ENCODE measurements around the gene FXYD4. TPM values are rescaled to one million over a fixed set of nuclear protein-coding genes. Genes with fewer than 3 reads are reported as not detected.
A peak's percentile ranks its signal among the peaks of the same experiment; 100 is the strongest.

FXYD4 gene
- total RNA-seq, 1 donor from 2014 or later, result not detected

- H3K4me3 Mint-ChIP-seq, result no peak overlapping the region
- H3K27me3 Mint-ChIP-seq, result no peaks in the 10 kb centered on the region
- no peaks in the 10 kb centered on the region for H3K9me3 Mint-ChIP-seq
- H3K4me1 Mint-ChIP-seq, result peaks cover 34% of the 10 kb centered on the region
- ChIA-PET CTCF (no interaction called here), POLR2A (interaction anchor here (0.6 kb wide), 1 partner anchor 54 kb away, joined by 6 read pairs; no protein-coding TSS in a partner anchor)
- peaks cover 72% of the 10 kb centered on the region for H3K36me3 Mint-ChIP-seq (ENCODE audit: low read depth)
- no peak for ATAC-seq (ENCODE audit: low read depth)
- no peak for DNase-seq
- TF ChIP-seq CTCF (IDR thresholded peaks at IDR 0.05), result no peak
- intact Hi-C loops (cut with micrococcal nuclease), result no loop called here
- H3K27ac Mint-ChIP-seq, result no peak overlapping the region
These were observed 15.1 kb downstream of the FXYD4 start for GRCh38 chr10:43386549-43386948.

- peak overlapping the region; percentile 11 for H3K27ac Mint-ChIP-seq
- peaks cover 34% of the 10 kb centered on the region for H3K4me1 Mint-ChIP-seq
- no peaks in the 10 kb centered on the region for H3K9me3 Mint-ChIP-seq
- peaks cover 78% of the 10 kb centered on the region for H3K36me3 Mint-ChIP-seq (ENCODE audit: low read depth)
- H3K4me3 Mint-ChIP-seq, result no peak overlapping the region
- intact Hi-C loops (cut with micrococcal nuclease), result loop anchor here (1.0 kb wide), 1 partner anchor 10 kb away; no protein-coding TSS in a partner anchor
- DNase-seq, result no peak
- ChIA-PET CTCF (no interaction called here), POLR2A (interaction anchor here (0.6 kb wide), 1 partner anchor 53 kb away, joined by 6 read pairs; no protein-coding TSS in a partner anchor)
- ATAC-seq (ENCODE audit: low read depth), result no peak
- TF ChIP-seq CTCF (IDR thresholded peaks at IDR 0.05), result no peak
- no peaks in the 10 kb centered on the region for H3K27me3 Mint-ChIP-seq
These were observed 15.7 kb downstream of the FXYD4 start for GRCh38 chr10:43386981-43387677.

GRCh38 chr10:43387678-43388032 is 16.2 kb downstream of the FXYD4 start:
- Mint-ChIP-seq H3K27me3 (no peaks in the 10 kb centered on the region), H3K27ac (peak overlapping the region; percentile 11), H3K4me1 (peaks cover 37% of the 10 kb centered on the region), H3K4me3 (no peak overlapping the region), H3K9me3 (no peaks in the 10 kb centered on the region), H3K36me3 (ENCODE audit: low read depth) (peaks cover 83% of the 10 kb centered on the region)
- CTCF ChIA-PET, result no interaction called here
- no peak for DNase-seq
- no peak for ATAC-seq (ENCODE audit: low read depth)
- TF ChIP-seq CTCF (IDR thresholded peaks at IDR 0.05), result no peak
- POLR2A ChIA-PET, result interaction anchor here (0.7 kb wide), 1 partner anchor 9 kb away, joined by 3 read pairs; no protein-coding TSS in a partner anchor
- intact Hi-C loops (cut with micrococcal nuclease), result loop anchor here (1.0 kb wide), 1 partner anchor 10 kb away; no protein-coding TSS in a partner anchor

- Mint-ChIP-seq H3K27ac (no peak overlapping the region), H3K4me1 (peaks cover 52% of the 10 kb centered on the region), H3K4me3 (no peak overlapping the region), H3K27me3 (no peaks in the 10 kb centered on the region), H3K9me3 (no peaks in the 10 kb centered on the region), H3K36me3 (ENCODE audit: low read depth) (peaks cover 92% of the 10 kb centered on the region)
- ChIA-PET POLR2A (no interaction called here), CTCF (interaction anchor here (0.8 to 1.3 kb wide), 4 partner anchors 47 to 97 kb away, joined by 3 to 5 read pairs (median 4); partner anchors contain the start of gene ZNF487)
- ATAC-seq (ENCODE audit: low read depth) (no peak), DNase-seq (no peak)
- no peak for TF ChIP-seq CTCF (IDR thresholded peaks at IDR 0.05)
- intact Hi-C loops (cut with micrococcal nuclease), result no loop called here
These were observed 18.4 kb downstream of the FXYD4 start for GRCh38 chr10:43389867-43390266.

GRCh38 chr10:43390333-43390732 is 18.9 kb downstream of the FXYD4 start:
- peak overlapping the region; percentile 33 for H3K27ac Mint-ChIP-seq
- ChIA-PET POLR2A (interaction anchor here (0.6 kb wide), 1 partner anchor 59 kb away, joined by 4 read pairs; no protein-coding TSS in a partner anchor), CTCF (interaction anchor here (0.8 to 1.3 kb wide), 4 partner anchors 46 to 98 kb away, joined by 3 to 5 read pairs (median 4); partner anchors contain the start of gene ZNF487)
- intact Hi-C loops (cut with micrococcal nuclease), result no loop called here
- no peak for ATAC-seq (ENCODE audit: low read depth)
- no peak overlapping the region for H3K4me3 Mint-ChIP-seq
- peaks cover 95% of the 10 kb centered on the region for H3K36me3 Mint-ChIP-seq (ENCODE audit: low read depth)
- H3K4me1 Mint-ChIP-seq, result peaks cover 57% of the 10 kb centered on the region
- no peak for DNase-seq
- H3K27me3 Mint-ChIP-seq, result no peaks in the 10 kb centered on the region
- no peak for TF ChIP-seq CTCF (IDR thresholded peaks at IDR 0.05)
- H3K9me3 Mint-ChIP-seq, result no peaks in the 10 kb centered on the region
